Measurements from ENCODE around the gene PDIA2. TPM values are rescaled to one million over a fixed set of nuclear protein-coding genes. Genes with fewer than 3 reads are reported as not detected.

The PDIA2 gene
- total RNA-seq, 1 experiment from 2014 or later: not detected

GRCh38 chr16:290681-291405 lies 7.9 kb downstream of the PDIA2 start:
- TF ChIP-seq EZH2phosphoT487 (IDR thresholded peaks at IDR 0.05; ENCODE audit: borderline replicate concordance, low read length) (no peak), CTCF (conservative IDR thresholded peaks at IDR 0.05; ENCODE audit: low read depth, low read length) (no peak), EZH2 (IDR thresholded peaks at IDR 0.05; ENCODE audit: low read length, unreplicated experiment) (no peak)

GRCh38 chr16:291539-291938 lies 8.6 kb downstream of the PDIA2 start:
- Histone ChIP-seq H3K27me3 (ENCODE audit: low read length) (no peaks in the 10 kb centered on the region), H3K9ac (ENCODE audit: low read length) (no peak overlapping the region), H3F3A (ENCODE audit: low read length, unreplicated experiment) (no peaks in the 10 kb centered on the region), H3K4me3 (ENCODE audit: low read length) (no peak overlapping the region), H3K4me2 (ENCODE audit: low read length) (no peak overlapping the region), H3K9me2 (replicated peaks; ENCODE audit: low read length) (no peaks in the 10 kb centered on the region), H3K9me3 (ENCODE audit: low read length) (no peaks in the 10 kb centered on the region), H4K20me1 (ENCODE audit: low read length) (no peaks in the 10 kb centered on the region), H3K4me1 (ENCODE audit: insufficient read depth, low read length) (no peaks in the 10 kb centered on the region), H2AFZ (ENCODE audit: low read length) (no peak overlapping the region), H3K36me3 (ENCODE audit: low read depth, low read length) (no peaks in the 10 kb centered on the region), H3K27ac (ENCODE audit: low read length) (no peak overlapping the region), H3K79me2 (ENCODE audit: low read length) (no peaks in the 10 kb centered on the region)
- DNase-seq: no peak
- no TSS peak for BruUV-seq (replicated peaks)
- CTCF ChIA-PET: no interaction called here
- no peak for ATAC-seq
- intact Hi-C loops (cut with micrococcal nuclease): no loop called here
- POLR2A ChIA-PET (ENCODE audit: unreplicated experiment): no interaction called here
- TF ChIP-seq EZH2phosphoT487 (IDR thresholded peaks at IDR 0.05; ENCODE audit: borderline replicate concordance, low read length) (no peak), CTCF (conservative IDR thresholded peaks at IDR 0.05; ENCODE audit: low read depth, low read length) (no peak), EZH2 (IDR thresholded peaks at IDR 0.05; ENCODE audit: low read length, unreplicated experiment) (no peak)

More at GRCh38 chr16:290681-291405, 7.9 kb downstream of the PDIA2 start:
- no peaks in the 10 kb centered on the region for H3K9me2 ChIP-seq (replicated peaks; ENCODE audit: low read length)
- H3K27me3 ChIP-seq (ENCODE audit: low read length): no peaks in the 10 kb centered on the region
- no TSS peak for BruUV-seq (replicated peaks)
- no peaks in the 10 kb centered on the region for H3K79me2 ChIP-seq (ENCODE audit: low read length)
- no peaks in the 10 kb centered on the region for H4K20me1 ChIP-seq (ENCODE audit: low read length)
- H3K36me3 ChIP-seq (ENCODE audit: low read depth, low read length): no peaks in the 10 kb centered on the region; the same call in 1 of the 2 replicates
- H3K4me3 ChIP-seq (ENCODE audit: low read length): no peak overlapping the region
- no peak for DNase-seq
- ChIA-PET POLR2A (ENCODE audit: unreplicated experiment) (no interaction called here), CTCF (no interaction called here)
- no peak for ATAC-seq
- H2AFZ ChIP-seq (ENCODE audit: low read length): no peak overlapping the region
- no peak overlapping the region for H3K4me2 ChIP-seq (ENCODE audit: low read length)
- no peak overlapping the region for H3K9ac ChIP-seq (ENCODE audit: low read length)
- no peaks in the 10 kb centered on the region for H3F3A ChIP-seq (ENCODE audit: low read length, unreplicated experiment)
- H3K4me1 ChIP-seq (ENCODE audit: insufficient read depth, low read length): no peaks in the 10 kb centered on the region
- intact Hi-C loops (cut with micrococcal nuclease): no loop called here
- no peaks in the 10 kb centered on the region for H3K9me3 ChIP-seq (ENCODE audit: low read length)
- no peak overlapping the region for H3K27ac ChIP-seq (ENCODE audit: low read length)

- Histone ChIP-seq H4K20me1 (ENCODE audit: low read length) (no peaks in the 10 kb centered on the region), H3K9me3 (ENCODE audit: low read length) (no peaks in the 10 kb centered on the region), H3K79me2 (ENCODE audit: low read length) (no peaks in the 10 kb centered on the region), H3K27ac (ENCODE audit: low read length) (no peak overlapping the region), H3K9me2 (replicated peaks; ENCODE audit: low read length) (no peaks in the 10 kb centered on the region), H3K9ac (ENCODE audit: low read length) (no peak overlapping the region), H3K4me3 (ENCODE audit: low read length) (no peak overlapping the region), H3K27me3 (ENCODE audit: low read length) (no peaks in the 10 kb centered on the region), H2AFZ (ENCODE audit: low read length) (no peak overlapping the region), H3K4me2 (ENCODE audit: low read length) (no peak overlapping the region), H3K4me1 (ENCODE audit: insufficient read depth, low read length) (no peaks in the 10 kb centered on the region), H3K36me3 (ENCODE audit: low read depth, low read length) (no peaks in the 10 kb centered on the region), H3F3A (ENCODE audit: low read length, unreplicated experiment) (no peaks in the 10 kb centered on the region)
- TF ChIP-seq CTCF (conservative IDR thresholded peaks at IDR 0.05; ENCODE audit: low read depth, low read length): no peak
- no peak for DNase-seq
- ChIA-PET CTCF (no interaction called here), POLR2A (ENCODE audit: unreplicated experiment) (no interaction called here)
- no peak for ATAC-seq
- no TSS peak for BruUV-seq (replicated peaks)
- intact Hi-C loops (cut with micrococcal nuclease): no loop called here
These were observed 10.2 kb downstream of the PDIA2 start for GRCh38 chr16:293043-293775.

Data from PC-3 (cell line).